Neural cell (in vitro differentiated cells): Measurements from ENCODE around the gene HIC2. TPM values are rescaled to one million over a fixed set of nuclear protein-coding genes. Genes with fewer than 3 reads are reported as not detected.
"Not testable (repeated sequence)": the region's sequence is repeated elsewhere in the genome, so short reads cannot be mapped to it uniquely, and the experiment has no call there.

Experiments
- H2AFZ ChIP-seq: fragments of 200-600, 300-800 bp; sonication (generic), shearing (Covaris generic); 2 replicates; pipeline ENCODE4 v1.6.0; 2014; ENCODE audit warnings: low read depth, mild to moderate bottlenecking, antibody characterized with exemption, low read length, moderate library complexity
- H3F3A ChIP-seq: fragments of 200-600 bp; shearing (Covaris generic); 2 replicates; pipeline ENCODE4 v1.6.1; 2016; ENCODE audit warnings: mild to moderate bottlenecking, moderate library complexity, mixed read lengths, antibody characterized with exemption, low read length; ENCODE audit not compliant: insufficient read depth, poor library complexity, severe bottlenecking
- H3K27ac ChIP-seq: fragments of 200-600, 300-800 bp; sonication (generic), shearing (Covaris generic); 2 replicates; pipeline ENCODE4 v1.5.1; 2014; ENCODE audit warnings: mild to moderate bottlenecking, low read length, moderate library complexity
- H3K27me3 ChIP-seq: fragments of 300-800, 200-600 bp; sonication (generic), shearing (Covaris generic); 2 replicates; pipeline ENCODE4 v1.6.0; 2014; ENCODE audit warnings: mild to moderate bottlenecking, low read depth, low read length, moderate library complexity; ENCODE audit not compliant: insufficient read depth
- H3K36me3 ChIP-seq: fragments of 300-800, 200-600 bp; sonication (generic), shearing (Covaris generic); 2 replicates; pipeline ENCODE4 v1.5.1; 2014; ENCODE audit warnings: mild to moderate bottlenecking, antibody characterized with exemption, low read length, moderate library complexity; ENCODE audit not compliant: insufficient read depth
- H3K4me2 ChIP-seq: fragments of 300-800, 200-600 bp; sonication (generic), shearing (Covaris generic); 2 replicates; pipeline ENCODE4 v1.6.0; 2014; ENCODE audit warnings: mild to moderate bottlenecking, low read length
- H3K4me3 ChIP-seq: fragments of 300-800, 200-600 bp; sonication (generic), shearing (Covaris generic); 2 replicates; pipeline ENCODE4 v1.5.1; 2014; ENCODE audit warnings: mild to moderate bottlenecking, low read length, moderate library complexity
- H3K79me2 ChIP-seq: fragments of 200-600 bp; shearing (Covaris generic); replicated peaks from 2 replicates; pipeline ENCODE4 v1.6.0; 2014; ENCODE audit warnings: mild to moderate bottlenecking, low read length, moderate library complexity; ENCODE audit not compliant: insufficient read depth
- H3K9ac ChIP-seq: fragments of 300-800, 200-600 bp; sonication (generic), shearing (Covaris generic); 2 replicates; pipeline ENCODE4 v1.6.1; 2016; ENCODE audit warnings: mild to moderate bottlenecking, low read length, mixed read lengths
- H3K9me2 ChIP-seq: fragments of 200-600 bp; shearing (Covaris generic); 2 replicates; pipeline ENCODE4 v1.6.1; 2016; ENCODE audit warnings: mild to moderate bottlenecking, low read length, mixed read lengths; ENCODE audit not compliant: insufficient read depth
- H3K9me3 ChIP-seq: fragments of 200-600, 300-800 bp; sonication (generic), shearing (Covaris generic); 2 replicates; pipeline ENCODE4 v1.6.1; 2016; ENCODE audit warnings: mild to moderate bottlenecking, mixed run types, low read length, moderate library complexity, mixed read lengths
- H4K20me1 ChIP-seq: fragments of 200-600 bp; shearing (Covaris generic); 2 replicates; pipeline ENCODE4 v1.6.1; 2016; ENCODE audit warnings: mild to moderate bottlenecking, mixed run types; ENCODE audit not compliant: insufficient read depth
- polyA plus RNA-seq: library from polyadenylated mRNA; depleted of rRNA; stranded (reverse); fragments of >200 nt; gene quantifications from 2 replicates; pipeline ENCODE4 v1.2.3, GENCODE V29; 2014

HIC2 gene
- polyA plus RNA-seq, 1 donor from 2014 or later: 19.0 TPM

- not testable (repeated sequence) for H3K9me3 ChIP-seq, H3F3A ChIP-seq, H3K27me3 ChIP-seq, H3K4me2 ChIP-seq, H4K20me1 ChIP-seq, H3K9ac ChIP-seq, H3K4me3 ChIP-seq, H3K36me3 ChIP-seq, H3K79me2 ChIP-seq, H3K27ac ChIP-seq, H3K9me2 ChIP-seq, H2AFZ ChIP-seq
These were observed 3.1 kb downstream of the HIC2 start for GRCh38 chr22:21420180-21420763.

GRCh38 chr22:21424084-21424709 lies 7.0 kb downstream of the HIC2 start:
- not testable (repeated sequence) for H4K20me1 ChIP-seq, H3K9me2 ChIP-seq, H3K4me2 ChIP-seq, H3K9me3 ChIP-seq, H3F3A ChIP-seq, H3K27me3 ChIP-seq, H2AFZ ChIP-seq, H3K36me3 ChIP-seq, H3K79me2 ChIP-seq, H3K4me3 ChIP-seq, H3K27ac ChIP-seq, H3K9ac ChIP-seq

GRCh38 chr22:21434378-21435233 lies 17.4 kb downstream of the HIC2 start:
- not testable (repeated sequence) for H3K79me2 ChIP-seq, H3K9ac ChIP-seq, H3F3A ChIP-seq, H3K36me3 ChIP-seq, H2AFZ ChIP-seq, H3K27me3 ChIP-seq, H4K20me1 ChIP-seq, H3K27ac ChIP-seq, H3K9me3 ChIP-seq, H3K4me2 ChIP-seq, H3K4me3 ChIP-seq, H3K9me2 ChIP-seq

GRCh38 chr22:21435998-21436810 lies 19.0 kb downstream of the HIC2 start:
- not testable (repeated sequence) for H3K4me2 ChIP-seq, H3K27me3 ChIP-seq, H3K27ac ChIP-seq, H3K79me2 ChIP-seq, H3K4me3 ChIP-seq, H3K9ac ChIP-seq, H3K9me2 ChIP-seq, H2AFZ ChIP-seq, H4K20me1 ChIP-seq, H3K9me3 ChIP-seq, H3F3A ChIP-seq, H3K36me3 ChIP-seq

GRCh38 chr22:21438013-21438412 lies 20.8 kb downstream of the HIC2 start:
- H2AFZ ChIP-seq, H3K4me3 ChIP-seq, H3K36me3 ChIP-seq, H3K4me2 ChIP-seq, H3F3A ChIP-seq, H3K27me3 ChIP-seq, H3K9ac ChIP-seq, H3K9me3 ChIP-seq, H3K79me2 ChIP-seq, H3K9me2 ChIP-seq, H4K20me1 ChIP-seq, H3K27ac ChIP-seq: not testable (repeated sequence)

GRCh38 chr22:21440018-21440636 lies 23.0 kb downstream of the HIC2 start:
- H3K4me2 ChIP-seq, H3K9me3 ChIP-seq, H3K36me3 ChIP-seq, H3K27ac ChIP-seq, H3K4me3 ChIP-seq, H2AFZ ChIP-seq, H3K27me3 ChIP-seq, H4K20me1 ChIP-seq, H3K9ac ChIP-seq, H3K9me2 ChIP-seq, H3F3A ChIP-seq, H3K79me2 ChIP-seq: not testable (repeated sequence)

GRCh38 chr22:21440676-21441075 lies 23.5 kb downstream of the HIC2 start:
- not testable (repeated sequence) for H3K4me3 ChIP-seq, H2AFZ ChIP-seq, H3K79me2 ChIP-seq, H3K9me2 ChIP-seq, H3K9me3 ChIP-seq, H3K27me3 ChIP-seq, H3K36me3 ChIP-seq, H4K20me1 ChIP-seq, H3K4me2 ChIP-seq, H3F3A ChIP-seq, H3K27ac ChIP-seq, H3K9ac ChIP-seq
